GM12865 (cell line): ENCODE measurements around the gene MEIS1.
"Not testable (repeated sequence)": the region's sequence is repeated elsewhere in the genome, so short reads cannot be mapped to it uniquely, and the experiment has no call there.

ENCODE experiments used
- DNase-seq: peaks from one replicate; pipeline ENCODE4 v3.0.0; 2010; ENCODE audit warnings: low read depth
- H3K4me3 ChIP-seq: 2 replicates; pipeline ENCODE4 v1.5.1; 2011; ENCODE audit warnings: mild to moderate bottlenecking, low read depth, low read length, control low read depth
- TF ChIP-seq, protein P1 (sequence below): IDR thresholded peaks from 2 replicates; pipeline ENCODE4 v1.5.1; 2011; ENCODE audit warnings: low read length, control low read depth, low read depth, inconsistent platforms; ENCODE audit not compliant: insufficient read depth; ENCODE audit errors: missing control alignments

MEIS1 gene

DNA sequence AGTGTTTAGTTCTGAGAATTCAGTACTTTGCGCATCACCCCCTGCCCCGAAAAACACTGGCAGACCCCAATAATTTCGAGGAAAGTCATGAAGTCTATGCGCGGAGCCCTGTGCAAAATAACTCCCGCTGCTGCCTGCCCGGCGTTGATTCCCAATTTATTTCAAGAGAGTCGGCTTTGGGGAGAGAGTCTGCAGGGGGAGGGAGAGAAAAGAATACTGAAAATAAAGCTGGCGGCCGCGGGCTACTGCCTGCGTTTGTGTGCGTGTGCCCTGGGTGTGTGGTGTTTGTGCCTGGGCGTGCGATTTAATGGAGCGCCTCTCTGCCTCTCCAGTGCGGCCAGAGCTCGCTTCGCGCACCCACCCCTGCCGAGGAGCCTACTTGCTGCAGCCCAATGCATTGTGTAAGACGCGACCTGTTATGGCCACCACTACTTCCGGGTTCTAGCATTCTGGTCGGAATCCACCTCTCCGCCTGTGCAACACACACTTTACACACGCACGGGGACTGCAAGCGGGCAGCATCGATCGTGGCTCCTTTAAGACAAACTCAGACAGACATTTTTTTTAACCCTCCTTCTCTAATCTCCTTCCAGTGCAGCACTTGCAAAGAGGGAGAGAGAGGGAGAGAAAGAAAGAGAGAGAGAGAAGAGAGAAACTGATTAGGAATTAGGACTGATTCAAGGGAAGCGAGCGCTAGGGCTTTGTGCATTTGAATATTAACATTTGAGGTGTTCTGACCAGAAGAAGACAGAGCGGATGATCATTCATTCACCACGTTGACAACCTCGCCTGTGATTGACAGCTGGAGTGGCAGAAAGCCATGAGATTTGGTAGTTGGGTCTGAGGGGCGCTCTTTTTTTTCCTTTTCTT, at the start of gene MEIS1:
TSS of gene MEIS1 (plus strand) at position 447 of the 870 bp plus-strand sequence. CDS start 732 bp downstream, outside the sequence.
- H3K4me3 ChIP-seq, result peak within 1 kb of the TSS; percentile 56
- TF ChIP-seq, protein P1, sequence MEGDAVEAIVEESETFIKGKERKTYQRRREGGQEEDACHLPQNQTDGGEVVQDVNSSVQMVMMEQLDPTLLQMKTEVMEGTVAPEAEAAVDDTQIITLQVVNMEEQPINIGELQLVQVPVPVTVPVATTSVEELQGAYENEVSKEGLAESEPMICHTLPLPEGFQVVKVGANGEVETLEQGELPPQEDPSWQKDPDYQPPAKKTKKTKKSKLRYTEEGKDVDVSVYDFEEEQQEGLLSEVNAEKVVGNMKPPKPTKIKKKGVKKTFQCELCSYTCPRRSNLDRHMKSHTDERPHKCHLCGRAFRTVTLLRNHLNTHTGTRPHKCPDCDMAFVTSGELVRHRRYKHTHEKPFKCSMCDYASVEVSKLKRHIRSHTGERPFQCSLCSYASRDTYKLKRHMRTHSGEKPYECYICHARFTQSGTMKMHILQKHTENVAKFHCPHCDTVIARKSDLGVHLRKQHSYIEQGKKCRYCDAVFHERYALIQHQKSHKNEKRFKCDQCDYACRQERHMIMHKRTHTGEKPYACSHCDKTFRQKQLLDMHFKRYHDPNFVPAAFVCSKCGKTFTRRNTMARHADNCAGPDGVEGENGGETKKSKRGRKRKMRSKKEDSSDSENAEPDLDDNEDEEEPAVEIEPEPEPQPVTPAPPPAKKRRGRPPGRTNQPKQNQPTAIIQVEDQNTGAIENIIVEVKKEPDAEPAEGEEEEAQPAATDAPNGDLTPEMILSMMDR, result no peak
- peak; percentile 72 for DNase-seq

DNA sequence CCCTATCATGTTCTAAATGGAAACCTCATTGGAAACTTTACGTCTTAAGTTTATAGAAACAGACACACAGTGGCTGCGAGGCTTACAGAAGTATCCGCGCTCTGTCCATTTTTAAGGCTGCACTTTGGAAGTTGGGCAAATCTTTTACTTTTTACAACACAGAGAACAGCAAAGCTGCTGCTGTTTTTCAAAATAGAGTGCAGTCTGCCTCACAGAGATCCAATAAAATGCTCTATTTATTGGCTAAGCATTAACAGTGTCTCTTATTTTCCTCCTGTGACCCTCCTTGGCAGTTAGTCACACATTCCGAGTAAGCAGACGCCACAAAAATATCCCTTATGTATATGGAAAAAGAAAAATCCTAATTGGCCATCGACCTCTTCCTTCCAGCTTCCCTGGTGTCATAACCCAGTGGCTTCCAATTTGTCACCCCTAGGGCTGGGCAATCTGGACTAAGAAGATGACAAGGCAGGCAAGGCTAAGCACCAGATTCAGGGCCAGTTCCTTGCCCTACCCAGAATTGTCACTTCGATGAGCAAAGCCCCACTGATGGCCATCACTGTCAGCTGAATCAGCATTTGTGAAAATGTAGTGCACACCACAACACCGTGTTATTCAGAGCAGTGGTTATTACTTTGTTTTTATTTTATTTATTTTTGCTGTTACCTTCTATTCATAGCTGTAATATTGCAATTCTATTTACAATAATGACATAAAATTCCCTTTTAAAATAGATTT, 47.7 kb upstream of the MEIS1 start:
- no peak overlapping the region for H3K4me3 ChIP-seq
- TF ChIP-seq, protein P1, result no peak
- no peak for DNase-seq

DNA sequence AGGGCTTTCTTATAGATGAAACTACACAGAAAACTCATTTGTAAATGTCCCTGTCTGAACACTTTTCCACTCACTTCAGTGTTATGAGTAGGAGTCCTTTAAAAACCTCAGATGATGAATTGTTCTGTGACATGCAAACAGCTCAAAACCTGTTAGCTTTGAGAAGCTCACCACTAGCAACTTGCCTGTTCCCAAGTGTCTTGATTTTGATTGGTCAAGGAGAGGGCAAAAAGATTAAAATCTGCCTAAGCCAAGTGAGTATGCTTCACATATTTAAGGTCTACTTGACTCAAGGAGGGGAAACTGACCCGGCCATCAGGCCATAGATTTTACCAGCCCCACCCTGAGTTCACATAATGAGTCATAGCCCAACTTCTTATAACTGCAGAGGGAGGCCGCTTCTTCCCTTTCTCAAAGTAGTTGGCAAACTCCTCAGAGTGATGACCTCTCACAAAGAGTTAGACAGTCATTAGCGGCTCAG, 45.2 kb upstream of the MEIS1 start:
- peak; percentile 3 for DNase-seq
- no peak overlapping the region for H3K4me3 ChIP-seq
- TF ChIP-seq, protein P1, result no peak

DNA sequence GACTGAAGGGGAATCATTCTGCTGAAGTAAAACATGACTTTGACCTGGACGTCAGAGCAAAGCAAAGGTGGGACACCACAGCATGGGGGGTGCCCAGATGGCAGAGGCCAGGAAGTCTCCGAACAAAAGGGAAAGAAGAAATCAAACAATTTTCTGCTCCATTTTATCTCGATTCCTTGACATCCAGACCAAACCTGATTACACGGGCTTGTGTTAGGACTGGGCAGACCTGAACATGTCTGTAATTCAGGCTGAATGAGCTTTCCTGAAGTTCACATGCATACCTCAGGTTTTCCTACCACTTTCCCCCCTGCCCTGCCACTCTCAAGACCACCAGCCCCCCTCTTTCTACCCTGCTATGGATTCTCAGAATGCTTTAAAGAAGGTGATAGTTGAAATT, 44.8 kb upstream of the MEIS1 start:
- TF ChIP-seq, protein P1, result no peak
- H3K4me3 ChIP-seq, result no peak overlapping the region
- no peak for DNase-seq

DNA sequence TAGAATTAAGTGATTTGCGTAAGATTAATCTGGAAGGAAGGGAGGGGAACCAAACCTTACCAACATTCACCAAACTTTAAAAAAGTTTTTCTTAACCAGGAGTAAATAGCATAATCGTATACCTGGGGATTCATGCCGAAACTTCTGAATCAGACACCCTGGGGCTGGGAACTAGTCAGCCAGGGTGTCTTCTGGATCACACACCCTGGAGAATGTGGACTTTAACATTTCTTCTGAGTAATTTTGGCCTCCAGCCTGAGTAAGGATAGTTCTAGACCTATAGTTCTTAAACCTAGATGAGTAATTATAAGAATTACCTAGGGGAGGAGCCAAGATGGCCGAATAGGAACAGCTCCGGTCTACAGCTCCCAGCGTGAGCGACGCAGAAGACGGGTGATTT, 44.1 kb upstream of the MEIS1 start:
- H3K4me3 ChIP-seq, result no peak overlapping the region
- no peak for DNase-seq
- TF ChIP-seq, protein P1, result no peak

DNA sequence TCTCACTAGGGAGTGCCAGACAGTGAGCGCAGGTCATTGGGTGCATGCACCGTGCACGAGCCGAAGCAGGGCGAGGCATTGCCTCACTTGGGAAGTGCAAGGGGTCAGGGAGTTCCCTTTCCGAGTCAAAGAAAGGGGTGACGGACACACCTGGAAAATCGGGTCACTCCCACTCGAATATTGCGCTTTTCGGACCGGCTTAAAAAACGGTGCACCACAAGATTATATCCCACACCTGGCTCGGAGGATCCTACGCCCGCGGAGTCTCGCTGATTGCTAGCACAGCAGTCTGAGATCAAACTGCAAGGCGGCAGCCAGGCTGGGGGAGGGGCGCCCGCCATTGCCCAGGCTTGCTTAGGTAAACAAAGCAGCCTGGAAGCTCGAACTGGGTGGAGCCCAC, 43.7 kb upstream of the MEIS1 start:
- not testable (repeated sequence) for DNase-seq

DNA sequence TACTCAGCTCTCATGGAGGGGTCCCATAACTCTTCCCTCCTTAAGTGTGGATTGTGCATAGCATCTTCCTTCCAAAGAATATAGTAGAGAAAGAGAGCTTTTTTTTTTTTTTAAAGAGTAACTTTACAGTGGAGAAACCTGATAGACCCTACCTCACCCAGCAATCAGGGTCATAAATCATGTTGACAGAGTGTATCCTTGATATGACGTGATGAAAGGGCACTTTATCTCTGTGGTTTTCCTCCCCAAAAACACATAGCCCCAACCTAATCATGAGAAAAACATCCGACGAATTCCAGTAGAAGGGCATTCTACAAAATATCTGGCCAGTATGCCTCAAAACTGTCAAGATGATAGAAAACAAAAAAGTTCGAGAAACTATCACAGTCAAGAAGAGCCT, 29.5 kb upstream of the MEIS1 start:
- DNase-seq, result no peak
- no peak overlapping the region for H3K4me3 ChIP-seq
- TF ChIP-seq, protein P1, result no peak

More for the DNA sequence above, 43.7 kb upstream of the MEIS1 start:
- H3K4me3 ChIP-seq, result not testable (repeated sequence)
